CD4-positive, alpha-beta T cell treated with Interleukin-1 beta for 1 hour (primary cell): ENCODE measurements around the gene CNOT1.
"Not testable (repeated sequence)": the region's sequence is repeated elsewhere in the genome, so short reads cannot be mapped to it uniquely, and the experiment has no call there.

ENCODE experiments used
- DNase-seq, 2 donors: peaks; one replicate each; pipeline ENCODE4 v3.0.0-alpha.2; 2020 to 2022

The CNOT1 gene

DNA sequence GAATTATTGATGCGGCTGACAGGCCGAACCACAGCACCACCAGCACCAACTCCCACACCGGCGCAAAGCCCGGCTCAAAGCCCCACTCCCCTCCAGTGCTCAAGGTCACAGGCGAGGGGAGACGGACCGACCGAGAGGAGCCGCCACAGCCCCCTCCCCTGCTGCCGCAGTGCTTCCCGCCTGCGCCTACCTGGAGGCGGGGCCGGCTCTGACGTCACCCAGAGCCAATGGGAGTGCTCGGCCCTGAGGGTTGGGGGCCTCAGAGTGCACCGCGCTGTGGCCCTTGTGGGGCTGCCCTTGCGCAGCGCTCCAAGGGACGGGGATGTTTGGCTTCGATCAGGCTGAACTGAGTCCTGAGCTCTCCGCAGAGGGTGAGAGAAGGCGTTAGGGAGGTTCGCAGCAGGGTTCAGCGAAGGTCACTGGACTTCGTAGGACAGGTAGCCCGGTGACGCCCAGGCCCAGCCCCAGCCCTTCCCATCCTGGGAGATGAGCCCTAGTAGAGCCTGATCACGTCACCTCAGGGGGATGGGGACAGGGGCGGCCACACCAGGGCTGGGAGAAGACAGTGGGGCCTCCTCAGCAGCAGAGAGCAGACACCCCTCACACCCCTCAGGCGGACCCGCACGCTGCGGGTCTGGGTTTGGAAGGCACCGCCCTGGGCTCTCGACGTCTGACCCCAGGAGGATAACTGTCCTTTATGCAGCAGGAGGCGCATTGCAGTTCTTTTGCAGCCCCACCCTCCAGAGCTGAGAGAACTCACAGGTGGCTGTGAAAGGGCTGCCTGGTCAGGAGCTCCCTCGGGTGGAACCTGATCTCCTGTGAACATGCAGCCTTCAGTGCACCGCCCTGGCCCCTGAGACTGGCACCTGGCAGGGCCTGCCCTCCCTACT is 128.1 kb downstream of the CNOT1 start:
- peak; percentile 47 to 58 for DNase-seq

GRCh38 chr16:58500430-58501241 is 129.0 kb downstream of the CNOT1 start:
- peak in 1 of 2 donors; percentile 43 for DNase-seq

DNA sequence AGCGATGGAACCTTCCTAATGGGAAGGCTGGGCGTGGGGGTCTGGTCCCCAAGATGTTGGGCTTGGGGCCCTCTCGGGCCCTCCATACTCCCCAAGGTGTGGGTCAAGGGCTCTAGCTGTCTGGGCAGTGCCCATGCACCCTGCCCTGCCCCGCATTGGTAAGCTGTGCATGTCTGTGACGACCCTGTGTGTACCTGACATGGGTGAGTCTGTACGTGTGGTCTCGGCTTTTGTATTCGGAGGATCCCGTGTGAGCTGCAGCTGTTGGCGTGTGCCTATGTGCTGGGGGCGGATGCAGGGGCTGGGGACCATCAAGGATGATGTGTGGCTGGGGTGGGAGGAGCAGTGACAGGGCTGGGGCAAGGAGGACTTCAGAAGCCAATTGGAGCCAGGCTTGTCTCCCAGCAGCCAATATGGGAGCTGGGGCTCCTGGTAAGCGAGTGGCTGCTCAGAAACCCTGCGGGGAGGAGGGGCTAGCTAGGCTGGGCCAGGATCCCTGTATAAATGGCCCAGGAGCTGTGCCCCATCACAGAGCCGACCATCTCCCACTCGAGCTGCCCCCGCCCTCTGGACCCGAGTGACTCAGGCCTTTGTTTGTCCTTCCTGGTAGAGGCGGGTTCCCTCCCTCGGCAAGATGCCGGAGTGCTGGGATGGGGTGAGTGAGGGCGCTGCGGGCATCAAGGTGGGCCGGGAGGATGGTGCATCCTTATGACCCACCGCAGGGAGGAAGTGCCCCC is 129.8 kb downstream of the CNOT1 start, which contains the start of gene NDRG4:
TSS of gene NDRG4 (plus strand) at position 529 of the 737 bp plus-strand sequence. CDS start at position 635, 106 bp downstream.
- peak; percentile 22 to 66 for DNase-seq

DNA sequence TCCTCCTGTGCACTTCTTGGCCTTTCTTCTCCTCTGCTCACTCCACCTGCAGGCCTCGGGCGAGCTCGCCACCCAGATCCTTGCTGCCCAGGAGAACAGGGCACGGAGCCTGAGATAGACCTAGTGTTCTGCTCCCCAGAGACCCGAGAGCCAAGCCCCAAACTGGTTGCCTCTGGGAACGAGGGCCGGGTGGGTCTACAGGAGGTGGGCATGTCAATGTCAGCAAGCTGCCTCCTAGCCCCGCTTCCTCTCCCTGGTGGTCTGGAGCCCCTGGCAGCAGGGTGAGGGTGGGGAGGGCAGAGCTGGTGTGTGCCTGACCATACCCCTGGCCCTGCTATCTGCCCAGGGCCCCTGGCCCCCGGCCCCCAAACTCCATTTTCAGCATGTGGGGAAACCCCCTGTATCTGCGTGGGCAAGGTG is 130.5 kb downstream of the CNOT1 start:
- DNase-seq = no peak

- no peak for DNase-seq
These were observed 131.1 kb downstream of the CNOT1 start for GRCh38 chr16:58498341-58499091.

DNA sequence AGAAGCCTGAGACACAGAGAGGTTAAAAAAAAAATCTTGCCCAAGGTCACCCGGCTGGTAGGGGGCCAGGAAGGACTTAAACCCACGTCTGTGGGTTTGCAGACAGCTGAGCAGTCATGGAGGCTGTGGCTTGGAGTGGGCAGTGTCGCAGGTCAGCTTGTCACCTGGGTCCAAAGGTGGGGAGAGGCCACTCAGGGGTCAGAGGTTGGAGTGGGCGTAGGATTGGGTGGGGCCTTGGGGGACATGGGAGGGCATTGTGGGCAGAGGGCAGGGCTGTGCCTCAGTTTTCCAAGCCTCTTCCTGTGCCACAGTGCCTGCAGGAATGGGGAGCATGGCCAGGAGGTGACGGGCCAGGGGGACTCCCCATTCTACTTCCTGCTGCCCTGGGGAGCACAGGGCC is 131.7 kb downstream of the CNOT1 start:
- DNase-seq = no peak

DNA sequence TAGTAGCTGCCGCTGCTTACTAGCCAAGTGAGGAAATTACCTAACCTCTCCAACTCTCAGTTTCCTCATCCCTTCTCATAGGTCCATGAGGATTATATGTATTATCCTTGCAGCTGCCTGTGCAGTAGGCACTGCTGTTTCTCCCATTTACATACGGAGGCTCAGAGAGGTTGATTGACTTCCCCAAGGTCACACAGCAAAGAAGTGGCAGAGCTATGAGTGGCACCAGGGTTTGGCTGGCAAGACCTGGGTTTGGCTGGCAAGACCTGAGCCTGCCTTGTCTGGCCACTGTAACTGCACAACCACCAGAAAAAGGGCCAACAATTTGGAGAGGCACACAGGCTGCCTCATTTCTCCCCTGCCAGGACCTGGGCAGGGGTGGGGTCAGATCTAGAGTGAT is 132.2 kb downstream of the CNOT1 start:
- no peak for DNase-seq

- no peak for DNase-seq
These were observed 133.9 kb downstream of the CNOT1 start for GRCh38 chr16:58495521-58496331.

- peak; percentile 55 to 58 for DNase-seq
These were observed 134.6 kb downstream of the CNOT1 start for GRCh38 chr16:58494981-58495520.

GRCh38 chr16:58493756-58494431 is 135.7 kb downstream of the CNOT1 start:
- DNase-seq = no peak

GRCh38 chr16:58492735-58493134 is 136.9 kb downstream of the CNOT1 start:
- DNase-seq = no peak

- DNase-seq = no peak
These were observed 137.6 kb downstream of the CNOT1 start for GRCh38 chr16:58492066-58492465.

DNA sequence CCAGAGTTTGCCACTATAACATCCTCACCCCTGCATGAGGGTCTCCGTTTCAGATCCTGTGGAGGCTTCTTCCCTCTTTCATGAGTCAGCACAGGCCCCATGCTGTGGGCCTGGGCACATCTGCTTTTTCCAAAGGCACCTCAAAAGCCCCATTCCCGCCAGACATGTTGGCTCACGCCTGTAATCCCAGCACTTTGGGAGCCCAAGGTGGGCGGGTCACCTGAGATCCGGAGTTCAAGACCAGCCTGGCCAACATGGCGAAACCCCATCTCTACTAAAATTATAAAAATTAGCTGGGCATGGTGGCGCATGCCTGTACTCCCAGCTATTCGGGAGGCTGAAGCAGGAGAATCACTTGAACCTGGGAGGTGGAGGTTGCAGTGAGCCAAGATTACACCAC is 139.1 kb downstream of the CNOT1 start:
- not testable (repeated sequence) for DNase-seq

- DNase-seq = no peak
These were observed 139.6 kb downstream of the CNOT1 start for GRCh38 chr16:58490065-58490464.

DNA sequence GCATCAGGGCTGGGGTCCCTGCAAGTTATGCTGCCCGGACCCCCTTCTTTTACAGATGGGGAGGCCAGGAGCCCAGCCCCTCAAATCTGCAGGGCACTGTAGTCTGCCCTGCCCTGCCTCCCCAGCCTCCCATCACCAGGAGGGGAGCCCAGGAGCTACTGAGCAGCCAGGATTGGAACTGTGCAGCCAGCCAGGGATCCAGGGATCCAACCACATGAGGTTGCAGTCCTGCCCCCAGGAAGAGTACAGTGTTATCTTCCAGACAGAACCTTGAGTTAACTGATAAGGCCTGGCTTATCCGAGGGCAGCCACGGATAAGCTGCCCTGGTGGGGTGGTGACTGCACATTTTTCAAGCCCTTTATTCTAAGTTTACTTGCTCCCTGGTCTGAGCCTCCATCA is 141.1 kb downstream of the CNOT1 start:
- no peak for DNase-seq

DNA sequence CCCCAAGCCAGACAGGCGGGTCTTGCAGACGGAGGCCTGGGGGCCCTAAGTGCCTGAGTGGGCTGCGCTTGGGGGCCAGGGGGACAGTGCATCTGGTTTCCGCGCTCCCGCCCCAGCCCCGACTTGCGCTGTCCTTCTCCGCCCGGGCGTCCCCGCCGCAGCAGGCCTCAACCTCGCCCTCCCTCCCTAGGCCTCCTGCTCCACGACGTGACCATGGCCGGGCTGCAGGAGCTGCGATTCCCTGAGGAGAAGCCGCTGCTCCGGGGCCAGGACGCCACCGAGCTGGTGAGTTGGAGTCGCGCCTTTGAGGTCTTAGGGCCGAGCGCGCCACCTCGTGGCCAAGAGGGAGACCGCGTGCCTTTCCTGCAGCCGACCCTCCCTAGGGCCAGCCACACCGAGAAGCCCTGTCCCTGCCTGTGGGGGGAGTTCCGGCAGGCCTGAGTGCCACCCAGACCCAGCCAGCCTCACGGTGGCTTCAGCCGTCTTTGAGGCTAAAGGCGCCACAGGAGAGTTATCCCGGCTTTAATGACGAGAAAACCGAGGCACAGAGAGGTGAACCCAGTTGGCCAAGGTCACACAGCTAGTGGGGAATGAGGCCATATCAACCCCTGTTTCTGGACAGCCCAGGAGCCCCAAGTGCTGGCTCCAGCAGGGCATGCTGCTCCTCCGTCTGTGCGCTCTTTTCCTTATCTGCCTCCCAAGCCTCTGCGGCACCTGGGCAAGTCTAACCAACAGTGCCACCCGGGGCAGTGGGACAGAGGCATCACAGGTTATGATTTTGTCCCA is 141.9 kb downstream of the CNOT1 start:
- peak; percentile 63 to 65 for DNase-seq

- no peak for DNase-seq
These were observed 144.3 kb downstream of the CNOT1 start for GRCh38 chr16:58485184-58485887.

- no peak for DNase-seq
These were observed 147.7 kb downstream of the CNOT1 start for GRCh38 chr16:58481931-58482330.
